Neural cell (in vitro differentiated cells): ENCODE measurements around the gene SPOP.

Experiments
- RAD21 ChIP-seq: fragments of 450-650 bp; conservative IDR thresholded peaks from 2 replicates; pipeline ENCODE4 v1.6.1; 2014; ENCODE audit warnings: antibody characterized with exemption, mild to moderate bottlenecking, moderate library complexity
- TF ChIP-seq, protein P1 (sequence below): fragments of 450-650 bp; IDR thresholded peaks from 2 replicates; pipeline ENCODE4 v1.5.1; 2014; ENCODE audit warnings: antibody characterized with exemption, mild to moderate bottlenecking, moderate library complexity; ENCODE audit not compliant: poor library complexity, severe bottlenecking

DNA sequence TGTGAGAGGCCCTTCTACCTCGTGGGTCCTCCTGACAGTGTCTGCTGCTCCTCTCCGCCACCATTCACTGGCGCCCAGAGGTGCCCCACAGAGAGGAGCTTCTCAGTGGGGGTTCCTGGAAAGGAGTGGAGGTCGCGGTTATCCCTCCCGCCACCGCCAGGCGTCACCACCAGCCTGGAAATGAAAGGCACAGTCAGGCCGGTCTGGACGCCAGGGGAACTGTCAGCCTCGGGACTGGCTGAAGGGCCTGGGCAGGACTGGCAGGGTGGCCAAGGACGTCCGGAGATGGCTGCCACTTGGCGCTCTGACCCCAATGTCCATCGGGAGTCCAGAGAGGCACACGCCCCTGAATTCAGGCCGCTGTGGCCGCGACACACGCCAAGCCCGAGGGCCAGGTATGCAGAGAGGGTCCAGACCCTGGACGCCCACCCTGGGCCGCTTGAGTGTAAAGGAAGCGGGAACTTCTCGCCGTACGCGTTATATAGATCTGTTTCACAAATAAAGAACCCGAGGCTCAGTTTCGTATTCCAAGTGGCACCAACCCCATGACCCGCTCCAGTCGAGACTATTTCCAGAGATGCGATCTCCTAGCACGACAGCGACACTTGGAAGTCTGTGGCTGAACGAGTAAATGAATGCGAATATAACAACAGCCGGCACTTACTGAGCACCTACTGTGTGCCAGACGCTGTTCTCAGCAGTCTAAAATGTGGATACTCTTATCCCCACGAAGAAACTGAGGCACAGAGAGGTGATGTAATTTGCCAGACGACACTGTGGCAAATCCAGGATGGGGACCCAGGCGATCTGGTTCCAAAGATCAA is 109.8 kb downstream of the SPOP start:
- peak; percentile 98 for TF ChIP-seq RAD21
- TF ChIP-seq, protein P1, sequence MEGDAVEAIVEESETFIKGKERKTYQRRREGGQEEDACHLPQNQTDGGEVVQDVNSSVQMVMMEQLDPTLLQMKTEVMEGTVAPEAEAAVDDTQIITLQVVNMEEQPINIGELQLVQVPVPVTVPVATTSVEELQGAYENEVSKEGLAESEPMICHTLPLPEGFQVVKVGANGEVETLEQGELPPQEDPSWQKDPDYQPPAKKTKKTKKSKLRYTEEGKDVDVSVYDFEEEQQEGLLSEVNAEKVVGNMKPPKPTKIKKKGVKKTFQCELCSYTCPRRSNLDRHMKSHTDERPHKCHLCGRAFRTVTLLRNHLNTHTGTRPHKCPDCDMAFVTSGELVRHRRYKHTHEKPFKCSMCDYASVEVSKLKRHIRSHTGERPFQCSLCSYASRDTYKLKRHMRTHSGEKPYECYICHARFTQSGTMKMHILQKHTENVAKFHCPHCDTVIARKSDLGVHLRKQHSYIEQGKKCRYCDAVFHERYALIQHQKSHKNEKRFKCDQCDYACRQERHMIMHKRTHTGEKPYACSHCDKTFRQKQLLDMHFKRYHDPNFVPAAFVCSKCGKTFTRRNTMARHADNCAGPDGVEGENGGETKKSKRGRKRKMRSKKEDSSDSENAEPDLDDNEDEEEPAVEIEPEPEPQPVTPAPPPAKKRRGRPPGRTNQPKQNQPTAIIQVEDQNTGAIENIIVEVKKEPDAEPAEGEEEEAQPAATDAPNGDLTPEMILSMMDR = peak; percentile 98
